ENCODE results near the gene GDE1. TPM values are rescaled to one million over a fixed set of nuclear protein-coding genes. Genes with fewer than 3 reads are reported as not detected.

The GDE1 gene
- total and polyA plus RNA-seq, 2 donors (not counting 1 experiment from before 2014, with no cell fraction given) = 74.3 to 91.3 TPM

DNA sequence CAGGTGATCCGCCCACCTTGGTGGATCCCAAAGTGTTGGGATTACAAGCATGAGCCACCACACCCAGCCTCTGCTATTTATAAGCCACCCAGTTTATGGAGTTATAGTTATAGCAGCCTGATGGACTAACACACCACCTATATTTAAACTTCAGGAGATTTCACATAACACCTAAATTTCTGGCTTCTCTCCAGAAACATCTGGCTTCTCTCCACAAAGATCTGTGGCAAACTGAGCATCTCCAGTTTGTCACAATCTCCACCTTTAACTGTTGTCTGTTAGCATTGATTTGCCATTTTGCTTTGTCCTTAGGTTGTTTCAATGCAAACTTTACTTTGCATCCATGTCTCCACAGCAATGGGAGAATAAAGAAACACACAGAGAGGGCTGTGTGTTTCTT lies 39.6 kb downstream of the GDE1 start:
- H3K27ac ChIP-seq (ENCODE audit: insufficient read depth, low read length) = no peak overlapping the region
- no peaks in the 10 kb centered on the region for H3K4me1 ChIP-seq (ENCODE audit: control insufficient read depth, extremely low read depth, insufficient read depth, low read length)
- no peaks in the 10 kb centered on the region for H3K36me3 ChIP-seq (ENCODE audit: control insufficient read depth, insufficient read depth, low read length)
- no peaks in the 10 kb centered on the region for H3K27me3 ChIP-seq (ENCODE audit: control insufficient read depth, insufficient read depth, low read length)
- no peaks in the 10 kb centered on the region for H4K20me1 ChIP-seq (ENCODE audit: control insufficient read depth, extremely low read depth, insufficient read depth, low read length)
- no peak overlapping the region for H2AFZ ChIP-seq (ENCODE audit: low read length)
- no peaks in the 10 kb centered on the region for H3K9me3 ChIP-seq (ENCODE audit: control insufficient read depth, insufficient read depth, low read depth, low read length)
- H3K79me2 ChIP-seq (ENCODE audit: control insufficient read depth, insufficient read depth, low read length) = no peaks in the 10 kb centered on the region
- no peak overlapping the region for H3K4me2 ChIP-seq (ENCODE audit: extremely low read depth, insufficient read depth, low read length)
- DNase-seq (ENCODE audit: low read depth in 2 of 2) = no peak
- TF ChIP-seq, protein P1, sequence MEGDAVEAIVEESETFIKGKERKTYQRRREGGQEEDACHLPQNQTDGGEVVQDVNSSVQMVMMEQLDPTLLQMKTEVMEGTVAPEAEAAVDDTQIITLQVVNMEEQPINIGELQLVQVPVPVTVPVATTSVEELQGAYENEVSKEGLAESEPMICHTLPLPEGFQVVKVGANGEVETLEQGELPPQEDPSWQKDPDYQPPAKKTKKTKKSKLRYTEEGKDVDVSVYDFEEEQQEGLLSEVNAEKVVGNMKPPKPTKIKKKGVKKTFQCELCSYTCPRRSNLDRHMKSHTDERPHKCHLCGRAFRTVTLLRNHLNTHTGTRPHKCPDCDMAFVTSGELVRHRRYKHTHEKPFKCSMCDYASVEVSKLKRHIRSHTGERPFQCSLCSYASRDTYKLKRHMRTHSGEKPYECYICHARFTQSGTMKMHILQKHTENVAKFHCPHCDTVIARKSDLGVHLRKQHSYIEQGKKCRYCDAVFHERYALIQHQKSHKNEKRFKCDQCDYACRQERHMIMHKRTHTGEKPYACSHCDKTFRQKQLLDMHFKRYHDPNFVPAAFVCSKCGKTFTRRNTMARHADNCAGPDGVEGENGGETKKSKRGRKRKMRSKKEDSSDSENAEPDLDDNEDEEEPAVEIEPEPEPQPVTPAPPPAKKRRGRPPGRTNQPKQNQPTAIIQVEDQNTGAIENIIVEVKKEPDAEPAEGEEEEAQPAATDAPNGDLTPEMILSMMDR (conservative IDR thresholded peaks at IDR 0.05 in 1 of 2, IDR thresholded peaks at IDR 0.05 in 1 of 2; ENCODE audit: low read depth in 1 of 2, low read length in 2 of 2) = no peak
- no peak for TF ChIP-seq EZH2 (IDR thresholded peaks at IDR 0.05; ENCODE audit: low read length, missing control alignments)
- H3K9ac ChIP-seq (ENCODE audit: insufficient read depth, low read length) = no peak overlapping the region
- H3K4me3 ChIP-seq (replicated peaks in 1 of 4; ENCODE audit: control extremely low read depth in 1 of 4, insufficient read depth in 1 of 4, low read depth in 3 of 4, low read length in 4 of 4) = no peak overlapping the region

DNA sequence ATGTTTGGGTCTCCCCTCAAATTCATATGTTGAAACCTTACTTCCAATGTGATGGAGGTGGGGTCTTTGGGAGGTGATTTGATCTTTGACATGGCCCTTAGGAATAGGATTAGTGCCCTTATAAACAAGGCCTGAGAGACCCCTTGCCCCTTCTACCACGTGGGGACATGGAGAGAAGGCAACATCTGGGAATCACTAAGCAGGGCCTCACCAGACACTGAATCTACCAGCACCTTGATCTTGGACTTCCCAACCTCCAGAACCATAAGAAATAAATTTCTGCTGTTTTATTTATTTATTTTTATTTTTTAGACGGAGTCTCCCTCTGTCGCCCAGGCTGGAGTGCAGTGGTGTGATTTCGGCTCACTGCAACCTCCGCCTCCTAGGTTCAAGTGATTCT lies 40.1 kb downstream of the GDE1 start:
- no peak overlapping the region for H3K9ac ChIP-seq (ENCODE audit: insufficient read depth, low read length)
- no peak overlapping the region for H2AFZ ChIP-seq (ENCODE audit: low read length)
- no peak overlapping the region for H3K4me2 ChIP-seq (ENCODE audit: extremely low read depth, insufficient read depth, low read length)
- no peaks in the 10 kb centered on the region for H3K27me3 ChIP-seq (ENCODE audit: control insufficient read depth, insufficient read depth, low read length)
- H3K27ac ChIP-seq (ENCODE audit: insufficient read depth, low read length) = no peak overlapping the region
- H3K4me1 ChIP-seq (ENCODE audit: control insufficient read depth, extremely low read depth, insufficient read depth, low read length) = no peaks in the 10 kb centered on the region
- DNase-seq (ENCODE audit: low read depth in 2 of 2) = no peak
- H4K20me1 ChIP-seq (ENCODE audit: control insufficient read depth, extremely low read depth, insufficient read depth, low read length) = no peaks in the 10 kb centered on the region
- H3K9me3 ChIP-seq (ENCODE audit: control insufficient read depth, insufficient read depth, low read depth, low read length) = no peaks in the 10 kb centered on the region
- TF ChIP-seq, protein P1 (conservative IDR thresholded peaks at IDR 0.05 in 1 of 2, IDR thresholded peaks at IDR 0.05 in 1 of 2; ENCODE audit: low read depth in 1 of 2, low read length in 2 of 2) = no peak
- TF ChIP-seq EZH2 (IDR thresholded peaks at IDR 0.05; ENCODE audit: low read length, missing control alignments) = no peak
- no peaks in the 10 kb centered on the region for H3K79me2 ChIP-seq (ENCODE audit: control insufficient read depth, insufficient read depth, low read length)
- no peak overlapping the region for H3K4me3 ChIP-seq (replicated peaks in 1 of 4; ENCODE audit: control extremely low read depth in 1 of 4, insufficient read depth in 1 of 4, low read depth in 3 of 4, low read length in 4 of 4)
- no peaks in the 10 kb centered on the region for H3K36me3 ChIP-seq (ENCODE audit: control insufficient read depth, insufficient read depth, low read length)

DNA sequence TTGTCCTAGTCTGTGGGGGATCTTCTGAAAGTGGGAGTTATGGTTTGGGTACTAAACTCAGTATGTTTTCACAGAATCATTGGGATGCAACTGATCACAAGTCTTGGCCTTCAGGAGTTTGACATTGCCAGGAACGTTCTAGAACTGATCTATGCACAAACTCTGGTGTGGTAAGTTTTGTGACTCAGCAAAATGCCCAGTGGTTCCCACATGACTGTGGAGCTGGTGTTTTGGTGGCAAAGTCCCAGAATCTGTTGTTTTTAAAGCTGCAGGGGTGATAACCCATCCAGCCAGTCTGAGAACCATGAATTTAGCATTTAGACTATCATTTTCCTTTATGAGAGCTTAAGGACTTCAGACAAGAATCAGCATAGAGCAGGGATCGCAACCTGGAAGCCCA lies 40.6 kb downstream of the GDE1 start:
- H3K9me3 ChIP-seq (ENCODE audit: control insufficient read depth, insufficient read depth, low read depth, low read length) = no peaks in the 10 kb centered on the region
- no peak overlapping the region for H3K4me3 ChIP-seq (replicated peaks in 1 of 4; ENCODE audit: control extremely low read depth in 1 of 4, insufficient read depth in 1 of 4, low read depth in 3 of 4, low read length in 4 of 4)
- peak in 1 of 2 donors; percentile 20 for DNase-seq (ENCODE audit: low read depth in 2 of 2)
- no peaks in the 10 kb centered on the region for H3K36me3 ChIP-seq (ENCODE audit: control insufficient read depth, insufficient read depth, low read length)
- no peaks in the 10 kb centered on the region for H3K4me1 ChIP-seq (ENCODE audit: control insufficient read depth, extremely low read depth, insufficient read depth, low read length)
- no peaks in the 10 kb centered on the region for H4K20me1 ChIP-seq (ENCODE audit: control insufficient read depth, extremely low read depth, insufficient read depth, low read length)
- H3K27me3 ChIP-seq (ENCODE audit: control insufficient read depth, insufficient read depth, low read length) = no peaks in the 10 kb centered on the region
- H3K79me2 ChIP-seq (ENCODE audit: control insufficient read depth, insufficient read depth, low read length) = no peaks in the 10 kb centered on the region
- no peak overlapping the region for H3K9ac ChIP-seq (ENCODE audit: insufficient read depth, low read length)
- no peak overlapping the region for H2AFZ ChIP-seq (ENCODE audit: low read length)
- TF ChIP-seq, protein P1 (conservative IDR thresholded peaks at IDR 0.05 in 1 of 2, IDR thresholded peaks at IDR 0.05 in 1 of 2; ENCODE audit: low read depth in 1 of 2, low read length in 2 of 2) = no peak
- TF ChIP-seq EZH2 (IDR thresholded peaks at IDR 0.05; ENCODE audit: low read length, missing control alignments) = no peak
- H3K27ac ChIP-seq (ENCODE audit: insufficient read depth, low read length) = no peak overlapping the region
- no peak overlapping the region for H3K4me2 ChIP-seq (ENCODE audit: extremely low read depth, insufficient read depth, low read length)

Measured in fibroblast of lung (primary cell).